NCI-H446 treated with DMSO at 0.1 percent for 48 hours (cell line): ENCODE results near the gene SIGLEC9.

Source experiments
- DNase-seq: peaks from one replicate; lab custom pipeline; 2025; lab: John Stamatoyannopoulos, UW

SIGLEC9 gene

DNA sequence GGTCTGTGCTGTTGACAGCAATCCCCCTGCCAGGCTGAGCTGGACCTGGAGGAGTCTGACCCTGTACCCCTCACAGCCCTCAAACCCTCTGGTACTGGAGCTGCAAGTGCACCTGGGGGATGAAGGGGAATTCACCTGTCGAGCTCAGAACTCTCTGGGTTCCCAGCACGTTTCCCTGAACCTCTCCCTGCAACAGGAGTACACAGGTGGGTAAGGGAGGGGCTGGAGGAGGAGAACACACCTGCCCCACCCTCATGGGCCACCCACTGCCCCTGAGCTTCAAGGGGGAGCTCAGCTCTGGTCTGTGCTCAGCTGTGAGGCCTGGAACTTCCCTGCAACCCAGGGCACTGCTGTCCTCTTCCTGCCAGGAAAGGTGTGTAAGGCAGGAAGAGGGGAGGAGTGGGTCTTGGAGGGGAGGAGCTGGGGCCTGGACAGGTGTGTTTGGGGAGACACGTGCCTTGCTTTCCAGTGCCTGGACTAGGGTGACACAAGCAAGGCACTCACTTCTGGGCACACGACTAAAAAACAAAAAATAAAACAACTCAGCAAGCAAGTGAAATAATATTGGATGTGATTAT, 21.3 kb downstream of the SIGLEC9 start:
- no peak for DNase-seq

DNA sequence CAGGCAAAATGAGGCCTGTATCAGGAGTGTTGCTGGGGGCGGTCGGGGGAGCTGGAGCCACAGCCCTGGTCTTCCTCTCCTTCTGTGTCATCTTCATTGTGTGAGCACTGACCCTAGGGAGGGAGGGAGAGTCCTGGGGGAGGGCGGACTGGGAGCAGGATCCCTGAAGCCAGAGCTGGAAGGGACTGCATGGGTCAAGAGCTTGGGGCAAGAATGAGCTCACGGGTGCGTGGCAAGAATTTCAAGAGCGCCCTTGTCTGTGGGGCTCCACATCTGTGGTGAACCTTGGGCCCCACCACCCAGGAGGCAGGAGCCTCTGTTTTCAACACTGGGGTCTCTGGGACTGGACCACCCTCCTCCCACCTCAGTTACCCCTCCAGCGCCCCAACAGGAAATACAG, 22.0 kb downstream of the SIGLEC9 start:
- no peak for DNase-seq

DNA sequence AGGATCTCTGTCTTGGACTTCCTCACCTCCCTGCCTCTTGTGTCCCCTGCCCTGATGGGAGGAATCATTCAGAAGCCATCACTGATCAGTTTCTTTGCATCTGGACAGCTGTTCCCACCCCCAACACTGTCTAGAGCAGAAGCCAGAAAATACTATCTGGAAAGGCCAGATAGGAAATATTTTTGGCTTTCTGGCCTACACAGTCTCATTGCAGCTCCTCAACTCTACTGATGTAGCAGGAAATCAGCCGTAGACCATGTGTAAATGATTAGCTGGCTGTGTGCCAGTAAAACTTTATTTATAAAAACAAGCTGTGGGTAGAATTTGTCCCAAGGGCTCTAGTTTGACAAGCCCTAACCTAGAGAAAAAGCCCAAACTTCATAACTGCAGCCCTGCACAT, 23.0 kb downstream of the SIGLEC9 start:
- DNase-seq = no peak

DNA sequence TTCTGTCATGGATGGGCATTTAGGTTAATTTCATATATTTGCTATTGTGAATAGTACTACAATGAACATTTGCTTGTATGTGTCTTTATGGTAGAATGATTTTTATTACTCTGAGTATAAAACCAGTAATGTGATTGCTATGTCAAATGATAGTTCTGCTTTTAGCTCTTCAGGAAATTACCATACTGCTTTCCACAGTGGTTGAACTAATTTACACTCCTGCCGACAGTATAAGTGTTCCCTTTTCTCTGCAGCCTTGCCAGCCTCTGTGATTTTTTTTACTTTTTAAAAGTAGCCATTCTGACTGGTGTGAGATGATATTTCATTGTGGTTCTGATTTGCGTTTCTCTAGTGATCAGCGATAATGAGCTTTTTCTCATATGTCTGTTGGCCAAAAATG, 23.9 kb downstream of the SIGLEC9 start:
- no peak for DNase-seq

DNA sequence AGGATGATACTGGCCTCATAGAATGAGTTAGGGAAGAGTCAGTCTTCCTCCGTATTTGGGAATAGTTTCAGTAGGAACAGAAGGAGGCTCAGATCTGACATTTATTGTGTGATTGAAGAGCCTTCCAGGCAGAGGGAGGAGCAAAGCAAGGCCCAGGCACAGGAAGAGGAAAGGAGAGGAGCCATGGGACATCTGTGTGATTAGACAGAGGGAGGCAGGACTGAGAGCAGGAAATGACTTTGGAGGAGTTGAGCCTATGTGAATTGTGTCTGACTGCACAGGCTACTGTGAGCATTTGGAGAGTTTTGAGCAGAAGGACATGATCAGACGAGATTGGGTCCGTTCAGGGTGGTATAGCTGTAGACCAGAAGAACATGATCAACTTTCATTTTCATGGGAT, 25.9 kb downstream of the SIGLEC9 start:
- DNase-seq = no peak

DNA sequence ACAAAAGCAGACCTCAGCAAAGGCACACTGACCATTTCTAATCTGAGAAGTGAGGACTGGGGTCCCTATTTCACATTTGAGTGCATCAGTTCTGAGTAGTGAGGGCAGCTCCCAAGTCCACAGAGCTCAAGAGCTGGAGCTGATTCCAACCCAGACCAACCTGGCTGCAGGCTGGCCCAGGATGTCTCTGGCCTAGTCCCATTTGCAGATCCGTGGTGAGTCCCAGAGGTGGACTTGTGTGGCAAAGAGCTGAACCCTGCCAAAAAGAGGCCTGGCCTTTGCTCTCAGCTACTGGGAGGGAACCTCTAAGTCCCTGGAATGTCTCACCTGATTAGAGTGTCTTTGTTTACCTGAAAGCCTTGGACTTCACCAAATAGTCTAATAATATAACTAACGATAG, 32.0 kb downstream of the SIGLEC9 start:
- no peak for DNase-seq

DNA sequence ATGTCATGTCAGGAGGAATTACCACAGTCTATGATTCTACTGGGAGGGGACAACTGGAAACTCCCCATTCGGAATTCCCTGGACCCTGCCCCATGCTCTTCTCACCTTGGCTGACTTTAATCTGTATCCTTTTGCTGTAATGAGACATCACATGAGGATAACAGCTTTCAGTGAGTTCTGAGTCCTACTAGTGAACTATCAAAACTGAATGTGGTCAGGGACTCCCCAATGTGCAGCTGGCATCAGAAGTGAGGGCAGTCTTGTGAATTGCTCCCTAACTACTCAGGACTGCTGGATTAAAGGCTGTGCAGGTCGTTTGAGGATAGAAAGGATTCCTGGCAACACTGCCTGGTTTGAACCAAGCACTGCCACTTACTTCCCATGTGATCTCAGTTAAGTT, 32.6 kb downstream of the SIGLEC9 start:
- no peak for DNase-seq

DNA sequence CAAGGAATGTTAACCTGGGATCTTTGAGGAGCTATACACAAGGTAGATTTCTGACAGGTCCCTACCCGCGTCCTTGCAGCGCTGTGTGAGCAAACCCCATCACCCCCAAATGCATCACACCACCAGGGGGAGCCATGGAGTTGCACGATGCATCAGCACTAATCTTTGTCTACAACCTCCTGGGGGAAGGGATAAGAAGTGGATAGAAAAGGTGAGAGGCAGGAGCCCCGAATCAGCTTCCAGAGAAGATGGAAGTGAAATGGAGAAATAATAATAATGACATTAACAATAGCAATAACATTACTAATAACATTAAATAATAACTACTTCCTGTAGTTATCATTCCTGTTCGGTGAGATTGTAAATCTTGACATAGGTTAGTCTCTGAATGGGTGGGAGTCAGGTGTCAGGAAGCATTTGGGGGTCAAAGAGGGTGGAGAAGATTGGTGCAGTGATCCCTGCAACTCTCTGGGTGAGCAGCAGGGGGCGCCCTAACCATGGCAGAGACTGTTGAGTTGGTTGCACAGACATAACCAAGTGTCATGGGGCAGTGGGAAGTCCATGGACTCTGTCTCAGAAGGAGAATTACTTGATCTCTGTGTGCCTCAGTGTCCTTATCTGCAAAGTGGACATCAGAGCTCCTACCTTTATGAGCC, 33.9 kb downstream of the SIGLEC9 start:
- peak; percentile 0 for DNase-seq

DNA sequence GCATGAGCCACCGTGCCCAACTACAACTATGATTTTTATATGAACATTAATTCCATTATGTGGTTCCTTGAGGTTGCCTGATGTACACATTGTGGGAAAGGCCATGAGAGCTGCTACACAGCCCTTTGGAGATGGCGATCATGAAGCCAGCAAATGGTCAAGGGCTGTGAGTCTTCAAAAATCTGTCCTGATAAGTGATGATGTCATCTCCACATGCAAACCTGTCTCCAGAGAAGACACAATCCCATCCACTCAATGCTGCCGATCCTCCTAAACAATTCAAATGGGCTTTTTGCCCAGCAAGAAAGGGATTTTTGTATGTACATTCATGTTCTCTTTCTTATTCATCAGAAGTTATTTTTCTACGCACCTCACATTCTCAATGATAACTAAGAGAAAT, 35.0 kb downstream of the SIGLEC9 start:
- no peak for DNase-seq

DNA sequence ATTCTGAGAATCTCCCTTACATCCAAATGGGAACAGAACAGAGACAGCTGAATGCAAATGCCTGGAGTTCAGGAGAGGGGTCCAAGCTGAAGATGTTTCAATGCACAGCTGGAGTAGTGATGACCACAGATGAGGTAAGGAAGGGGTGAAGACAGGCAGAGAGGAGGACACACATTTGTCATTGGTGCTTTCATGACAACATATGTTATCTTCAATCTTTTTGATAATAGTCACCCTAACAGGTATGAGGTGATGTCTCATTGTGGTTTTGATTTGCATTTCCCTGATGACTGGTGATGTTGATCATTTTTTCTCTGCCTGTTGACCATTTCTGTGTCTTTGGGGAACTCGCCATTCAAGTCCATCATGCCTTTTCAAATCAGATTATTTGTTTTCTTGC, 36.6 kb downstream of the SIGLEC9 start:
- DNase-seq = no peak

DNA sequence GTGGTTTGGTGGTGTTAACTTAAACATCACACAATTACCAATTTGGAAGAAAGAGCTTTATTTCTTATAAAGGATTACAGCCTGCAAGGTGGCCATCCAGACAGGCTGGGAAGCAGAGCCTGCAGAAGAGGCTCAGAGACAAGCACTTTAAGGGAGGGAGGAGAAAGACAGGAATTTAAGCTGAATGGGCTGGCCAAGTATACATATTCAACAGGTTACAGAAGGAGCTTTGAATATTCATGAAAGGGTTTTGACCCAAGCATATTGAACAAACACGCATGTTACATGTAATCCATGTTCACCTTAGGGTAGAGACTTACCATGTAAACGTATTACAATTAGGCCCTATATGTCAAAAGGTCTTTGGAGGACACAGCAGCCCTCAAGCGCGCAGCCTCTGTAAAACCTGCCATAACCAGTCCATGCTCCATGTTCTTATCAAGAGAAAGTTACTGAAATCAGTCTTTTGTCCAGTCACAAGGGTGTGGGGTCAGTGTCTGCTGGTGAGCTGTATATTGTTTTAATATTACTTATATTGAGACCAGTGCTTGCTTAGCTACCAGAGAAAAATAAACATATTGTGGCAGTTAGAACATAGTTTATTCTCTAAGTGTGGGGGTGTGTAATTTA, 37.3 kb downstream of the SIGLEC9 start:
- no peak for DNase-seq

DNA sequence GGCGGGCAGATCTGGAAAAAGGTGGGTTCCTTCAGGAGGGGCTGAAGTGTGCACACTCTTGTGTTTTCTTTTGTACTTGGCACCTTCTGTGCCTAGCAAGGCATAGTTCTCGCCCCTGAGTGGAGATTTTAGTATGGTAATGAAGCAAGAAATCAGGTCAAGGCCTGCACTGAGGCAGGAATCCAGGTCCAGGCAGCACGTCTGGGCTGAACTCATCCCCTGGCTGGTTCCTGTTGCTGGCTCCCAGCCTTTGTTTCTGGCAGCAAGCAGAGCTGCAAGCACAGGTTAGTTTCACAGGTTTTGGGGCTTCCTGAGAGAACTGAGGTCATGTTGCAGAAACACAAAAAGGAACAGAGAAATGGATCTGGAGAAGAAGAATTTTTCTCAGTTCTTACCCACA, 38.6 kb downstream of the SIGLEC9 start:
- no peak for DNase-seq

DNA sequence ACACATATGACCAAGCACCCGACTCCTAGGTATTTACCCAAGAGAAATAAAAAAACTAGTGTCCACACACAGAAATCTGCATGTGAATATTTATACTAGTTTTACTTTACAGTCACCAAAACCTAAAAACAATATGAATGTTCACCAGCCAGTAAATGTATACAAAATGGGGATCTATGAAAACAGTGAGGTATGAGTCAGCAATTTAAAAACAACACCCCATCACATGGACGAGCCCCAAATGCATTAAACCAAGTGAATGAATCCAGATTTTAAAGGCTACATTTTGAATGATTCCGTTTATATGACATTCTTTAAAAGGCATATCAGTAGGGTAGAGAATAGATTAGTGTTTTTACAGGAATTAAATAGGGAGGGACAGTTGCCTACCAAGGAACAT, 39.5 kb downstream of the SIGLEC9 start:
- DNase-seq = no peak

DNA sequence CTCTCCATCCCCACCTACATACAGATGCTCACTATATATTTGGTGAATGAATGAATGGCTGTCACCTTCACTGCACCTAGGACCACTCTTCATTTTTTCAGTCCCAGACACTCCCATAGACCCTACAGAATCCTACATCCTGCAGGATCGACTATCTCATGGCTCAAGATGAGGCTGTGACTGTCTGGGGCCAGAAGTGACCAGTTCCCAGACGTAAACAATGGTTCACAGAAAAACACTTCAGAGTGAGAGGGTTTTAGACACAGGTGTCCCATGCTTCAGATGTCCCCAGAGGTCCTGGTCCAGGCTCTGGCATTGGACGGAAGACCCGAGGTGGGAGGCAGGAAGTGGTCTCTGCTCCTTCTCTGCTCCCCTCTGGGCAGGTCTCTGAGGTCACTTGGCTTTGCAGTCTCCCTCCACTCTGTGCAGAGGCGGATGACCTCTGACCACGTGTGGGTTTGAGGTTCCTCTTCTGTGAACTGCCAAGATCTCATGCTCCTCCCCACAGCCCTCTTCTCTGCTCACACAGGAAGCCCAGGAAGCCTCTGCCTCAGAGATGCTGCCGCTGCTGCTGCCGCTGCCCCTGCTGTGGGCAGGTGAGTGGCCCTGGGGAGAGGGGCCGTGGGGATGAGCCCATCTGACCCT, 42.3 kb downstream of the SIGLEC9 start:
- DNase-seq = no peak

DNA sequence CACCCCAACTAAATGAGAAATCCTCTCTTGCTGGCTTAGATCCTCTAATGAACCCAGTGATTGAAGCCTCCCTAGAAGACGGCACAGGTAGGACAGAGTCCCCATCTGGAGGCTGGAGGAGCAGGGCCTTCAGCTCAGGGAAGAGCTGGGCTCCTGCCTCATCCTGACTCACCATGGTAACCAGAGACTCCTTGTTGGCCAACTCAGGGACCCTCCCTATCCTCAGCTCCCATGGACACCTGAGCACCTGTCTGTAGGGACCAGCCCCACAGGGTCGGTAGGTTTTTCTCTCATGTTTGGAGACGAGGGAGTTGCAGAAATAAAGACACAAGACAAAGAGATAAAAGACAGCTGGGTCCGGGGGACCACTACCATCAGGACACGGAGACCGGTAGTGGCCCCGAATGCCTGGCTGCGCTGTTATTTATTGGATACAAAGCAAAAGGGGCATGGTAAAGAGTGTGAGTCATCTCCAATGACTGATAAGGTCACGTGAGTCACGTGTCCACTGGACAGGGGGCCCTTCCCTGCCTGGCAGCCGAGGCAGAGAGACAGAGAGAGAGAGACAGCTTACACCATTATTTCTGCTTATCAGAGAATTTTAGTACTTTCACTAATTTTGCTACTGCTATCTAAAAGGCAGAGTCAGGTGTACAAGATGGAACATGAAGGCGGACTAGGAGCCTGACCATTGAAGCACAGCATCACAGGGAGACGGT, 44.0 kb downstream of the SIGLEC9 start:
- no peak for DNase-seq

DNA sequence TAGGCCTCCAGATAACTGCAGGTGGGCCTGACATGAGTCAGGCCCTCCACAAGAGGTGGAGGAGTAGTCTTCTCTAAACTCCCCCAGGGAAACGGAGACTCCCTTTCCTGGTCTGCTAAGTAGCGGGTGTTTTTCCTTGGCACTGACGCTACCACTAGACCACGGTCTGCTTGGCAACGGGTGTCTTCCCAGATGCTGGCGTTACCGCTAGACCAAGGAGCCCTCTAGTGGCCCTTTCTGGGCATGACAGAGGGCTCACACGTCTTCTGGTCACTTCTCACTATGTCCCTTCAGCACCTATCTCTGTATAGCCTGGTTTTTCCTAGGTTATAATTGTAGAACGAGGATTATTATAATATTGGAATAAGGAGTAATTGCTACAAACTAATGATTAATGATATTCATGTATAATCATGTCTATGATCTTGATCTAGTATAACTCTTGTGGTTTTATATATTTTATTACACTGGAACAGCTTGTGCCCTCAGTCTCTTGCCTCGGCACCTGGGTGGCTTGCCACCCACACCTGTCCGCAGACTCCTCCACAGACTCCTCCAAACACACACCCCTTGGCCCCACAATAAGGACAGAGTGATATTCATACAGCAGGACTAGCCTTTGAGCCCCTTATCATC, 44.7 kb downstream of the SIGLEC9 start:
- DNase-seq = peak; percentile 10

DNA sequence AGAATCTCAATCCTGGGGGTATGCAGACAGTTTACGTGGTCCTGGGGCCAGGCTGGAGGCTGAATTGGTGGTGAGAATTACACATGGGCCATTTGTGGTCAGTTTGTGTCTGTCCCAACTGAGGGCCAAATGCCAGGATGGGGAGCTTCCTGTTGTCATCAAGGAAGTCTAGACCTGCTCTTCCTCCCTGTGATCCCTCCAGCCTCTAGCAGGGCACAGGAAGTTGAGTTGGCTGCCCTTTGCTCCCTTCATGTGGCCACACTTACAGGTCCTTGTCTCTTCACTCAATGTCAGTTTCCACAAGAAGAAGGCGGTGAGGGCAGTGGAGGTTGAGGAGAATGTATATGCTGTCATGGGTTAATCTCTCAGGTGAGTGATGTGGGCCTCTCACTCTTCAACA, 47.5 kb downstream of the SIGLEC9 start:
- DNase-seq = no peak

DNA sequence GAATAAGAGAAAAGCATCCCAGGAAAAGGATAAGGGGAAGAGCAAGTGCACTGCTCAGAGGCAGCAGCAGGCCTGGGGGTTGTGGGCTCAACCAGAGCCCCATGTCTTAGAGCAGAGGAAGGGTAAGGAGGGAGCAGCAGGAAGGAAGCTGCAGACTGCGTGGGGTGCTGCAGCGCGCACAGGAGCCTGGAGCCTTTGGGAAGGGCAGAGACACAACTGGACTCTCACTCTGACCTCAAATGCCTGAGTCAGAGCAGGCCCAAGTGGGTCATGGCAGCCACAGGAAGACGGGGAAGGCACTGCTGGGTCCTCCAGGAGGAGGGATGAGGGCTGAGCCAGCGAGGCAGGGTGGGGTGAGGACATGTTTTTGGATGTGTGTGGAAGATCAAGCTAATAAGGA, 49.0 kb downstream of the SIGLEC9 start:
- no peak for DNase-seq

DNA sequence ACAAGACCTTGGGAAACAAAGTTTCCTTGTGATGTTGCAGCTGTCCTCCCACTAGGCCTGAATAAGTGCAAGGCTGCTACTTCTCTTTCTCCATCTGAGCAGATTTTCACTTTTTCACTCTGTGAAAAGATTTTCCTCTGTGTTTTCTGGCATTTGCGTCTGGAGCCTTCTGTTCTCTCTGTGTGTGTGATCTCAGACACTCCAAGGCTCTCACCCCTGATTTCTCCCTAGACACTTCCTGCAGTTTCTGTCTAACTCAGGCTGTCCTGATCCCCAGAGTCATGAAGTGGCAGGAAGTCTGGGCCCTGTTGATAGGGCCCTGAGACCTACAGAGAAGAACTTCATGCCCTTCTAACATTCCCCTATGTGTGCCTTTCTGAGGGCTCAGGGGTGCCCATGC, 54.5 kb downstream of the SIGLEC9 start:
- DNase-seq = no peak
